DOHH2 (cell line): ENCODE data around the gene UTP11.
"Not testable (repeated sequence)": the region's sequence is repeated elsewhere in the genome, so short reads cannot be mapped to it uniquely, and the experiment has no call there.

Experiments
- H3F3A ChIP-seq: fragments of 200-600 bp; sonication (generic), shearing (Covaris generic); 2 replicates; pipeline ENCODE4 v1.6.0; 2016; ENCODE audit warnings: antibody characterized with exemption, mild to moderate bottlenecking; ENCODE audit not compliant: control insufficient read depth, insufficient read depth
- H3K27ac ChIP-seq: fragments of 200-600 bp; sonication (generic); 2 replicates; pipeline ENCODE4 v1.5.1; 2014; ENCODE audit warnings: low read depth, mild to moderate bottlenecking, low read length, moderate library complexity
- H3K27me3 ChIP-seq: fragments of 200-600 bp; sonication (generic); 2 replicates; pipeline ENCODE4 v1.6.1; 2014; ENCODE audit warnings: mild to moderate bottlenecking, low read length, mixed read lengths; ENCODE audit not compliant: control insufficient read depth
- H3K36me3 ChIP-seq: fragments of 200-600 bp; sonication (generic); 2 replicates; pipeline ENCODE4 v1.6.1; 2014; ENCODE audit warnings: mild to moderate bottlenecking, low read length, moderate library complexity, mixed read lengths; ENCODE audit not compliant: control insufficient read depth
- H3K4me1 ChIP-seq: fragments of 200-600 bp; sonication (generic); 2 replicates; pipeline ENCODE4 v1.6.1; 2014; ENCODE audit warnings: mild to moderate bottlenecking, low read length, mixed read lengths; ENCODE audit not compliant: control insufficient read depth
- H3K4me2 ChIP-seq: fragments of 200-600 bp; sonication (generic); 2 replicates; pipeline ENCODE4 v1.6.0; 2014; ENCODE audit warnings: mild to moderate bottlenecking, low read length, moderate library complexity
- H3K4me3 ChIP-seq: fragments of 200-600 bp; sonication (generic); 2 replicates; pipeline ENCODE4 v1.5.1; 2014; ENCODE audit warnings: mild to moderate bottlenecking, low read length, mixed read lengths
- H3K79me2 ChIP-seq: fragments of 200-600 bp; sonication (generic); 2 replicates; pipeline ENCODE4 v1.6.1; 2014; ENCODE audit warnings: mild to moderate bottlenecking, low read length, mixed read lengths; ENCODE audit not compliant: control insufficient read depth
- H3K9me2 ChIP-seq: fragments of 200-600 bp; sonication (generic); replicated peaks from 2 replicates; pipeline ENCODE4 v1.6.1; 2014; ENCODE audit warnings: mild to moderate bottlenecking, low read length, mixed read lengths; ENCODE audit not compliant: control insufficient read depth
- H3K9me3 ChIP-seq: fragments of 200-600 bp; sonication (generic); 2 replicates; pipeline ENCODE4 v1.6.1; 2014; ENCODE audit warnings: antibody characterized with exemption, low read length, mixed read lengths; ENCODE audit not compliant: control insufficient read depth, insufficient read depth
- H4K20me1 ChIP-seq: fragments of 200-600 bp; sonication (generic); 2 replicates; pipeline ENCODE4 v1.6.0; 2014; ENCODE audit warnings: low read depth, mild to moderate bottlenecking, antibody characterized with exemption, low read length, moderate library complexity; ENCODE audit not compliant: control insufficient read depth, insufficient read depth
- CTCF ChIP-seq: fragments of 200-600 bp; sonication (generic); IDR thresholded peaks from one replicate; pipeline ENCODE4 v1.5.1; 2014; ENCODE audit warnings: antibody characterized with exemption, mild to moderate bottlenecking, low read depth, low read length; ENCODE audit not compliant: poor library complexity, severe bottlenecking
- EZH2phosphoT487 ChIP-seq: fragments of 200-600 bp; sonication (generic); IDR thresholded peaks from 2 replicates; pipeline ENCODE4 v1.6.1; 2017; ENCODE audit warnings: borderline replicate concordance, mild to moderate bottlenecking, antibody characterized with exemption, low read length, moderate library complexity, mixed read lengths

The UTP11 gene

GRCh38 chr1:38012363-38013226 lies at the start of gene UTP11:
UTP11 (plus strand) TSS chr1:38012734; CDS start chr1:38012803, 69 bp downstream.
- Histone ChIP-seq H3K9me2 (no peaks in the 10 kb centered on the region), H3K4me2 (peak within 1 kb of the TSS; percentile 83), H3K36me3 (peaks cover 34% of the 10 kb centered on the region), H3K4me1 (peaks cover 22% of the 10 kb centered on the region), H3K27ac (peak within 1 kb of the TSS; percentile 51), H3K9me3 (no peaks in the 10 kb centered on the region), H4K20me1 (no peaks in the 10 kb centered on the region), H3K79me2 (peaks cover 50% of the 10 kb centered on the region), H3F3A (peaks cover 2% of the 10 kb centered on the region; the same call in 1 of the 2 replicates), H3K4me3 (peak within 1 kb of the TSS; percentile 78), H3K27me3 (no peaks in the 10 kb centered on the region)
- TF ChIP-seq CTCF (no peak), EZH2phosphoT487 (no peak)

- H4K20me1 ChIP-seq, H3K27me3 ChIP-seq, H3K4me1 ChIP-seq, H3K9me3 ChIP-seq, H3K9me2 ChIP-seq, H3F3A ChIP-seq, H3K4me2 ChIP-seq, H3K4me3 ChIP-seq, H3K79me2 ChIP-seq, H3K27ac ChIP-seq: not testable (repeated sequence)
- peaks cover 63% of the 10 kb centered on the region for H3K36me3 ChIP-seq
Measured at GRCh38 chr1:37964106-37964505, 48.4 kb upstream of the UTP11 start.

GRCh38 chr1:37965301-37965700 lies 47.2 kb upstream of the UTP11 start:
- Histone ChIP-seq H3K79me2 (no peaks in the 10 kb centered on the region), H3K4me2 (no peak overlapping the region), H3K4me3 (no peak overlapping the region), H3K4me1 (no peaks in the 10 kb centered on the region), H3K9me3 (no peaks in the 10 kb centered on the region), H3K27me3 (no peaks in the 10 kb centered on the region), H3K27ac (no peak overlapping the region), H3K36me3 (peaks cover 60% of the 10 kb centered on the region), H3F3A (no peaks in the 10 kb centered on the region), H4K20me1 (no peaks in the 10 kb centered on the region), H3K9me2 (no peaks in the 10 kb centered on the region)
- TF ChIP-seq CTCF (no peak), EZH2phosphoT487 (no peak)

- peaks cover 15% of the 10 kb centered on the region for H3K79me2 ChIP-seq
- not testable (repeated sequence) for H3K4me1 ChIP-seq, H3F3A ChIP-seq, H3K27ac ChIP-seq, H3K4me3 ChIP-seq, H4K20me1 ChIP-seq, H3K9me3 ChIP-seq, H3K9me2 ChIP-seq, H3K27me3 ChIP-seq, H3K4me2 ChIP-seq
- peaks cover 71% of the 10 kb centered on the region for H3K36me3 ChIP-seq
Measured at GRCh38 chr1:37973684-37974083, 38.9 kb upstream of the UTP11 start.
